Sigmoid colon (tissue), 7 donors: ENCODE data around the gene RPS19BP1. TPM values are rescaled to one million over a fixed set of nuclear protein-coding genes. Genes with fewer than 3 reads are reported as not detected.

ENCODE experiments used
- DNase-seq: peaks from one replicate; pipeline ENCODE4 v3.0.0-alpha.2; 2019
- H3K27ac ChIP-seq, 4 donors: fragments of 200-600 bp; sonication (generic); one replicate each; pipeline ENCODE4 v1.5.1; 2016 to 2019; ENCODE audit warnings: mild to moderate bottlenecking in 1 of 4
- H3K27me3 ChIP-seq, 3 donors: fragments of 200-600 bp; sonication (generic); one replicate each; pipeline ENCODE4 v1.5.1; 2019; ENCODE audit warnings: mild to moderate bottlenecking in 1 of 3
- H3K36me3 ChIP-seq, 4 donors: fragments of 200-600 bp; sonication (generic); one replicate each; pipeline ENCODE4 v1.5.1; 2016 to 2019
- H3K4me1 ChIP-seq, 4 donors: fragments of 200-600 bp; sonication (generic); one replicate each; pipeline ENCODE4 v1.5.1; 2017 to 2019
- H3K4me3 ChIP-seq, 4 donors: fragments of 200-600 bp; sonication (generic); one replicate each; pipeline ENCODE4 v1.5.1; 2017 to 2019; ENCODE audit warnings: mild to moderate bottlenecking in 2 of 4, moderate library complexity in 1 of 4
- H3K9me3 ChIP-seq, 4 donors: fragments of 200-600 bp in 3 of 4; sonication (generic) in 3 of 4; one replicate each; pipeline versions ENCODE4 v1.5.1 to v1.6.1; 2013 to 2019
- EP300 ChIP-seq, 4 donors: sonication (generic); formaldehyde crosslinking; IDR thresholded peaks; one replicate each; pipeline ENCODE4 v1.6.1; 2017; ENCODE audit warnings: antibody characterized with exemption in 4 of 4
- POLR2A ChIP-seq, 2 donors: fragments of 450-650 bp; IDR thresholded peaks; one replicate each; pipeline ENCODE4 v1.6.1; 2016; ENCODE audit warnings: antibody characterized with exemption in 2 of 2, mild to moderate bottlenecking in 2 of 2, moderate library complexity in 2 of 2
- POLR2AphosphoS5 ChIP-seq, 4 donors: sonication (generic); formaldehyde crosslinking; IDR thresholded peaks; one replicate each; pipeline ENCODE4 v1.6.1; 2017; ENCODE audit warnings: antibody characterized with exemption in 4 of 4
- WGBS, 2 donors: extraction: QIAGEN DNeasy Blood & Tissue Kit; methylation state at CpG; one replicate each; pipeline ENCODE4 v1.1.7; 2013; 5-methylcytosine and 5-hydroxymethylcytosine counted together
- intact Hi-C: fragments of 100-400 bp; cut with DNase I; formaldehyde crosslinking; loops from one replicate; pipeline ENCODE4 v1.15.1; 2023
- polyA plus RNA-seq, 3 donors: library from polyadenylated mRNA; stranded (reverse); fragments of 200-250 nt; gene quantifications; one replicate each; pipeline ENCODE4 v1.2.3, GENCODE V29; 2013
- total RNA-seq, 4 donors: library from RNA; depleted of rRNA; stranded (reverse); fragments of >200 nt; gene quantifications; one replicate each; pipeline ENCODE4 v1.1.0, GENCODE V29; 2016
- TF ChIP-seq, protein P1 (sequence below), 4 experiments: fragments of 450-650 bp in 3 of 4; fragments of 200-600 bp in 1 of 4; IDR thresholded peaks; one replicate each; pipeline ENCODE4 v1.5.1; 2016 to 2019; ENCODE audit warnings: antibody characterized with exemption in 4 of 4, mild to moderate bottlenecking in 3 of 4, moderate library complexity in 2 of 4
- donor health status: healthy with polysubstance abuse.
- donor health status: Bipolar disorder and iron deficiency.
- donor health status: healthy.

Gene RPS19BP1
- total and polyA plus RNA-seq, 7 donors: 148 to 217 (median 180) TPM

DNA sequence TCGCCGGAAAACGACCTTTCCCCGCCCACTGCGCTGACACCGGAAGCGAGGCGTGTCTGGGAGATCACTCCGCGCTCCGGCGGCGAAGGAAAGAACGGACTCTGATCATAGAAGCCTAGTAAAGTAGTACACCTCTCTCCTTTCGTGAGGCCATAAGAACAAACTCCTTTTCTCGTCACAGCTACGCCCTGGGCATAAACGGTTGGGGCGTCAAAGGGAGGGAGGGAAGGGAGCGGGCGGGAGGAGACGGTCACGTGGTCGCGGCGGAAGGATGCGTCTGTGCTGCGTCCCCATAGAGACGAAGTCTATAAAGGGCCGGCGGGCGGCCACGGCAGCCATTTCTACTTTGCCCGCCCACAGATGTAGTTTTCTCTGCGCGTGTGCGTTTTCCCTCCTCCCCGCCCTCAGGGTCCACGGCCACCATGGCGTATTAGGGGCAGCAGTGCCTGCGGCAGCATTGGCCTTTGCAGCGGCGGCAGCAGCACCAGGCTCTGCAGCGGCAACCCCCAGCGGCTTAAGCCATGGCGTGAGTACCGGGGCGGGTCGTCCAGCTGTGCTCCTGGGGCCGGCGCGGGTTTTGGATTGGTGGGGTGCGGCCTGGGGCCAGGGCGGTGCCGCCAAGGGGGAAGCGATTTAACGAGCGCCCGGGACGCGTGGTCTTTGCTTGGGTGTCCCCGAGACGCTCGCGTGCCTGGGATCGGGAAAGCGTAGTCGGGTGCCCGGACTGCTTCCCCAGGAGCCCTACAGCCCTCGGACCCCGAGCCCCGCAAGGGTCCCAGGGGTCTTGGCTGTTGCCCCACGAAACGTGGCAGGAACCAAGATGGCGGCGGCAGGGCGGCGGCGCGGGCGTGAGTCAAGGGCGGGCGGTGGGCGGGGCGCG lies 12.1 kb downstream of the RPS19BP1 start, which contains the start of gene ATF4:
TSS of gene ATF4 (plus strand) at position 337 of the 880 bp plus-strand sequence. CDS start 884 bp downstream, outside the sequence.
- no peaks in the 10 kb centered on the region for H3K27me3 ChIP-seq
- intact Hi-C loops: loop anchor here (5.0 kb wide), 2 partner anchors 168 to 648 kb away; partner anchors contain the start of gene CBX6
- WGBS, 2 donors: 0% methylated on average over 86 of the region's 86 CpGs
- peak; percentile 100 for TF ChIP-seq POLR2A (IDR thresholded peaks at IDR 0.05)
- TF ChIP-seq EP300 (IDR thresholded peaks at IDR 0.05): peak in 1 of 4 donors; percentile 32
- TF ChIP-seq, protein P1, sequence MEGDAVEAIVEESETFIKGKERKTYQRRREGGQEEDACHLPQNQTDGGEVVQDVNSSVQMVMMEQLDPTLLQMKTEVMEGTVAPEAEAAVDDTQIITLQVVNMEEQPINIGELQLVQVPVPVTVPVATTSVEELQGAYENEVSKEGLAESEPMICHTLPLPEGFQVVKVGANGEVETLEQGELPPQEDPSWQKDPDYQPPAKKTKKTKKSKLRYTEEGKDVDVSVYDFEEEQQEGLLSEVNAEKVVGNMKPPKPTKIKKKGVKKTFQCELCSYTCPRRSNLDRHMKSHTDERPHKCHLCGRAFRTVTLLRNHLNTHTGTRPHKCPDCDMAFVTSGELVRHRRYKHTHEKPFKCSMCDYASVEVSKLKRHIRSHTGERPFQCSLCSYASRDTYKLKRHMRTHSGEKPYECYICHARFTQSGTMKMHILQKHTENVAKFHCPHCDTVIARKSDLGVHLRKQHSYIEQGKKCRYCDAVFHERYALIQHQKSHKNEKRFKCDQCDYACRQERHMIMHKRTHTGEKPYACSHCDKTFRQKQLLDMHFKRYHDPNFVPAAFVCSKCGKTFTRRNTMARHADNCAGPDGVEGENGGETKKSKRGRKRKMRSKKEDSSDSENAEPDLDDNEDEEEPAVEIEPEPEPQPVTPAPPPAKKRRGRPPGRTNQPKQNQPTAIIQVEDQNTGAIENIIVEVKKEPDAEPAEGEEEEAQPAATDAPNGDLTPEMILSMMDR (IDR thresholded peaks at IDR 0.05): no peak
- TF ChIP-seq POLR2AphosphoS5 (IDR thresholded peaks at IDR 0.05): peak; percentile 99 to 100 (median 100)
- H3K27ac ChIP-seq: peak within 1 kb of the TSS; percentile 99 to 100 (median 99)
- peak within 1 kb of the TSS; percentile 80 to 100 (median 96) for H3K4me3 ChIP-seq
- peak; percentile 95 for DNase-seq
- peaks cover 0 to 58% (median 52%) of the 10 kb centered on the region in 4 donors for H3K4me1 ChIP-seq
- no peaks in the 10 kb centered on the region for H3K9me3 ChIP-seq
- H3K36me3 ChIP-seq: peaks cover 19 to 55% (median 31%) of the 10 kb centered on the region in 4 donors

DNA sequence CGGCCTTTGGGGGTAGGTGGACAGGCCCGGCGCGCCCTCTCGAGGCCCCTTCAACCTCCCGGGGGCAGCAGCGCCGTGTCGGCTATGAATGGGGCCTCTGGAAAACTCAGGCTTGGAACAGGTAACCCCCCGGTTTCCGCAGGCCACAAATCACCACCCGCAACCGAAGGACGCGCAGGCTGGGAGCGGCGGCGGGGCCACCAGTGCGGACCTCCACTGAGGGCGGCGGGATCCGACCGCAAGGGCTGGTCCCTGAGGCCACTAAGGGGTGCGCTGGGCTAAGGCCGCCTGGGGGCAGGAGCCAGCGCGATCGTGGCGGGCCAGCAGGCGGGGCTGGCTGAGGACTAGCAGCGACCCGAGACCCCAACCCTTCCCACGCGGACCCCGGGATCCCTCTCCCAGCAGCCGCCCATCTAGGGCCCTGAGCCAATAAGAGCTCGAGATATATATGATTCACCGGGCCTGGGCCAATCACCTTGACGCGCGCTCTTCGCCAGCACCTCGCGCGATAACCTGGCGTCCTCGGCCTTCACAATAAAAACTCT lies 12.8 kb downstream of the RPS19BP1 start:
- peak overlapping the region; percentile 80 to 100 (median 96) for H3K4me3 ChIP-seq
- peaks cover 0 to 50% (median 45%) of the 10 kb centered on the region in 4 donors for H3K4me1 ChIP-seq
- intact Hi-C loops: loop anchor here (2.0 to 5.0 kb wide), 4 partner anchors 17 to 647 kb away; partner anchors contain the start of genes CBX6 and MIEF1
- peak; percentile 99 for DNase-seq
- TF ChIP-seq POLR2AphosphoS5 (IDR thresholded peaks at IDR 0.05) (peak; percentile 84 to 94 (median 92)), POLR2A (IDR thresholded peaks at IDR 0.05) (peak; percentile 87 to 91), EP300 (IDR thresholded peaks at IDR 0.05) (no peak)
- TF ChIP-seq, protein P1 (IDR thresholded peaks at IDR 0.05): peak in 2 of 4 experiments; percentile 22 to 27
- peak overlapping the region; percentile 99 to 100 (median 99) for H3K27ac ChIP-seq
- no peaks in the 10 kb centered on the region for H3K27me3 ChIP-seq
- 0% methylated on average over 47 of the region's 47 CpGs for WGBS, 2 donors
- no peaks in the 10 kb centered on the region for H3K9me3 ChIP-seq
- peaks cover 19 to 55% (median 32%) of the 10 kb centered on the region in 4 donors for H3K36me3 ChIP-seq

DNA sequence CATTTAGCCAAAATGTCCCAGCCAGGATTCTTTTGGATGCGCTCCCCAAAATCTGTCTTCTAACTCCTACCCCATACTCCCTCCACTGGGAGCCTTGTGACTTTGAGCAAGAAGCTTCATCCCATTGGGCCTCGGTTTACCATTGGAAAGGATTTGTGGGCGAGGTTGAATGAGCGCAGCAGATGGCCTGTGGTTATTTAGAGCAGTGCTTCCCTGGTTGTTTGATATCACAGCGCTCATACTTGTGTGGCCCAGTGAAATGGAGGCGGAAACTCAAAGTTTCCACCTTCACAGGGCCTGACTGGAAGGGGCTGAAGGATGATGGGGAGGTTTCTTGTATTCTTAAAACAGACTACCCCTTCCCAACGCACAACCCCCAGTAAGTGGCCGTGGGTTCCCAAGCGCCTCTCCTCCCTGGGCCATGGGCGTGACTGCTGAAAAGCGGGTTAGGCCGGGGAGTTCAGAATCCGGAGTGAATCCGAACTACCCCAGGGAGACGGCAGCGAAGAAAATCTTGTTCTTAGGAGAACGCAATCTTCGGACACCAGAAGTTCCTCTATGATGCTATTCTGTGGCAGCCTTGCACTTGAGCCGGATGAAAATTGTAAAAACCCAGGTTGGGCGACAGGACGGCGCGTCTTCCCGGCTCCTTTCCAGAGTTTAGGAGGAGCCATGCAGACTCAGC lies 13.4 kb downstream of the RPS19BP1 start:
- Histone ChIP-seq H3K4me1 (peaks cover 0 to 44% (median 39%) of the 10 kb centered on the region in 4 donors), H3K27ac (peak overlapping the region; percentile 99 to 100 (median 99)), H3K9me3 (no peaks in the 10 kb centered on the region), H3K36me3 (peaks cover 17 to 55% (median 31%) of the 10 kb centered on the region in 4 donors), H3K27me3 (no peaks in the 10 kb centered on the region), H3K4me3 (peak overlapping the region; percentile 80 to 100 (median 96))
- DNase-seq: no peak
- intact Hi-C loops: loop anchor here (2.0 to 5.0 kb wide), 2 partner anchors 16 to 117 kb away; partner anchors contain the start of gene MIEF1
- 6 to 8% methylated on average over 24 of the region's 24 CpGs for WGBS, 2 donors
- TF ChIP-seq, protein P1 (IDR thresholded peaks at IDR 0.05): no peak
- TF ChIP-seq POLR2A (IDR thresholded peaks at IDR 0.05) (no peak), EP300 (IDR thresholded peaks at IDR 0.05) (no peak), POLR2AphosphoS5 (IDR thresholded peaks at IDR 0.05) (no peak)

DNA sequence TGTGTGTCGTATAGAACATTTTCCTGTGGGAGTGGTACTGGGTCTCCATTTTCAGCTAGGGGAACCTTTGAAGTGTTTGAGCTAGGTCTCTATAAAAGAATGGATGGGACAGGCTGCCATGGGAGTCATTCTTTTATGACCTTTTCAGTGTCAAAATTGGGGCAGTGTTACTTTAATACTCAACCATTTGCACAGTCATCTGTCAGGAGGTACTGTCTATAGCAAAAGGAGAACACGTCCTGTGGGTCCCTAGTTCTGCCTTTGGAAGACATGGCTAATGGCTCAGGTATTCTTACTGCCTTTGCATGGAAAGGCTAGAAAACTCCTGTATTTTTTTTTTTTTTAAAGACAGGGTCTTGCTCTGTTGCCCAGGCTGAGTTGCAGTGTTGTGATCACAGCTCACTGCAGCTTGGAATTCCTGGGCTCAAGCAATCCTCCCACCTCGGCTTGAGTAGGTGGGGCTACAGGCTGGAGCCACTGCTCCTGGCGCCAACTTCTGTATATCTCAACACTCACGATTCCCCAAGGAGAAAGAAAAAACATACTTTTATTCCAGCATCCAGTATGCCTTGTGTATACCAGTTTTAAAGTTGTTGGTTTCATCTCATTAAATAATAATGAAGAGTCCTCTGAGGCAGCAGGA lies 14.3 kb downstream of the RPS19BP1 start:
- 61 to 65% methylated on average over 5 of the region's 5 CpGs for WGBS, 2 donors
- H3K36me3 ChIP-seq: peaks cover 24 to 60% (median 36%) of the 10 kb centered on the region in 4 donors
- TF ChIP-seq EP300 (IDR thresholded peaks at IDR 0.05) (no peak), POLR2A (IDR thresholded peaks at IDR 0.05) (no peak), POLR2AphosphoS5 (IDR thresholded peaks at IDR 0.05) (no peak)
- TF ChIP-seq, protein P1 (IDR thresholded peaks at IDR 0.05): no peak
- no peaks in the 10 kb centered on the region for H3K9me3 ChIP-seq
- no peaks in the 10 kb centered on the region for H3K27me3 ChIP-seq
- H3K4me1 ChIP-seq: peaks cover 0 to 36% (median 30%) of the 10 kb centered on the region in 4 donors
- intact Hi-C loops: loop anchor here (2.0 to 5.0 kb wide), 2 partner anchors 15 to 116 kb away; partner anchors contain the start of gene MIEF1
- H3K27ac ChIP-seq: peak overlapping the region; percentile 99 to 100 (median 99)
- no peak for DNase-seq
- H3K4me3 ChIP-seq: no peak overlapping the region
